HG02973 (cell line): ENCODE measurements around the gene UMAD1.

Experiments
- ATAC-seq: cut with Tn5 transposase; IDR thresholded peaks from one replicate; pipeline ENCODE4 v1.9.1; 2021; ENCODE audit warnings: moderate library complexity; ENCODE audit not compliant: unreplicated experiment

Gene UMAD1

GRCh38 chr7:7719236-7719635, 78.7 kb downstream of the UMAD1 start:
- ATAC-seq: peak; percentile 98

GRCh38 chr7:7720193-7720592, 79.6 kb downstream of the UMAD1 start:
- no peak for ATAC-seq

GRCh38 chr7:7720750-7721621, 80.4 kb downstream of the UMAD1 start:
- no peak for ATAC-seq

- ATAC-seq: no peak
Measured at GRCh38 chr7:7731732-7732131, 91.2 kb downstream of the UMAD1 start.

- ATAC-seq: no peak
Measured at GRCh38 chr7:7732621-7733281, 92.2 kb downstream of the UMAD1 start.

- ATAC-seq: no peak
Measured at GRCh38 chr7:7736671-7737070, 96.1 kb downstream of the UMAD1 start.

GRCh38 chr7:7737674-7738073, 97.1 kb downstream of the UMAD1 start:
- no peak for ATAC-seq

GRCh38 chr7:7738177-7738576, 97.6 kb downstream of the UMAD1 start:
- ATAC-seq: no peak

- no peak for ATAC-seq
Measured at GRCh38 chr7:7738622-7739021, 98.1 kb downstream of the UMAD1 start.

- no peak for ATAC-seq
Measured at GRCh38 chr7:7739204-7740036, 98.9 kb downstream of the UMAD1 start.

- ATAC-seq: no peak
Measured at GRCh38 chr7:7740037-7740355, 99.4 kb downstream of the UMAD1 start.

- ATAC-seq: no peak
Measured at GRCh38 chr7:7742223-7742622, 101.7 kb downstream of the UMAD1 start.

GRCh38 chr7:7745258-7745657, 104.7 kb downstream of the UMAD1 start:
- no peak for ATAC-seq

- ATAC-seq: no peak
Measured at GRCh38 chr7:7745966-7746365, 105.4 kb downstream of the UMAD1 start.

GRCh38 chr7:7746458-7746857, 105.9 kb downstream of the UMAD1 start:
- ATAC-seq: no peak

GRCh38 chr7:7750571-7751242, 110.2 kb downstream of the UMAD1 start:
- no peak for ATAC-seq

- ATAC-seq: no peak
Measured at GRCh38 chr7:7751243-7752092, 110.9 kb downstream of the UMAD1 start.

GRCh38 chr7:7756577-7756976, 116.0 kb downstream of the UMAD1 start:
- no peak for ATAC-seq

GRCh38 chr7:7757576-7757975, 117.0 kb downstream of the UMAD1 start:
- no peak for ATAC-seq

- ATAC-seq: no peak
Measured at GRCh38 chr7:7761340-7761973, 120.9 kb downstream of the UMAD1 start.
